Astrocyte (in vitro differentiated cells and primary cell): ENCODE data around the gene CARD10.

ENCODE experiments used
- EZH2 ChIP-seq: IDR thresholded peaks from 2 replicates; pipeline ENCODE4 v1.6.1; 2012; ENCODE audit warnings: mild to moderate bottlenecking, low read length, inconsistent platforms; ENCODE audit not compliant: insufficient read depth
- TF ChIP-seq, protein P1 (sequence below): IDR thresholded peaks from 2 replicates; pipeline ENCODE4 v1.5.1; 2011; ENCODE audit warnings: low read depth, mild to moderate bottlenecking, inconsistent platforms, low read length, moderate library complexity; ENCODE audit not compliant: insufficient read depth

DNA sequence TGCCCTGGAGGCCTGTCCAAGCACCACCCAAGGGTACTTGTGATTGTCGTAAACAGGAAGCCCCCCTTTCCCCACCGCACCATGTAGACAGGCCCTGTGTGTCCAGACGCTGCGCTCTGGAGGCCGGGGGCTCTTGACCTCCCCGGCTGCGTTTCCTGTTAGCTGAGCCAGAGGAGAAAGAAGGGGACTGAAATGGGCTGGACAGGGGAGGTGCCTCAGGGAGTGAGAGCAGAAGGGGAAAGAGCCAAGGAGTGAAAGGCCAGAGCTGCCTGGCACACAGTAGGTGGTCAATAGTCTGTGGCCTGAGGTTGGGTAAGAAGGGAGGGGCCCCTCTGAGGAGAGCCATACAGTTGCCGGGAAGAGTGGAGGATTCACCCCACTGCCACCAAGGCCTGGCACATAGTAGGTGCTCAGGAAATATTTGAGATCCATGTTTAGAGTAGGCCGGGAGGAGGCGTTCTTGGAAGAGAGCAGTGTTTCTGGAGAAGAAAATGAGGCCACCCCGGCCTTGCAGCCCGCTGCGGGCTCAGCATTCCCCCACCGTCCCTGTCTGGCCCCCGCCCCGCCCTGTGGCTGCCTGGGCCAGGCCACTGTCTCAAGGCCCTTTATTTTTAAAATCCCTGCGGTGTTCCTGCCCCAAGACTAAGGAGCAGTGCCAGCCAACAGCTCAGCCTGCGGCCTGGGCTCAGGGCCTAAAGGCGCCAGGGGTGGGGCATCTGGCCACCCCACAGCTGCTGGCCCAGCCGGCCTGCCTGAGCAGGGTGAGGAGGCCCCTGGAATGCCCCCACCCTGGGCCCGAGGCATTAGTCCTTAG is 27.4 kb upstream of the CARD10 start:
- TF ChIP-seq, protein P1, sequence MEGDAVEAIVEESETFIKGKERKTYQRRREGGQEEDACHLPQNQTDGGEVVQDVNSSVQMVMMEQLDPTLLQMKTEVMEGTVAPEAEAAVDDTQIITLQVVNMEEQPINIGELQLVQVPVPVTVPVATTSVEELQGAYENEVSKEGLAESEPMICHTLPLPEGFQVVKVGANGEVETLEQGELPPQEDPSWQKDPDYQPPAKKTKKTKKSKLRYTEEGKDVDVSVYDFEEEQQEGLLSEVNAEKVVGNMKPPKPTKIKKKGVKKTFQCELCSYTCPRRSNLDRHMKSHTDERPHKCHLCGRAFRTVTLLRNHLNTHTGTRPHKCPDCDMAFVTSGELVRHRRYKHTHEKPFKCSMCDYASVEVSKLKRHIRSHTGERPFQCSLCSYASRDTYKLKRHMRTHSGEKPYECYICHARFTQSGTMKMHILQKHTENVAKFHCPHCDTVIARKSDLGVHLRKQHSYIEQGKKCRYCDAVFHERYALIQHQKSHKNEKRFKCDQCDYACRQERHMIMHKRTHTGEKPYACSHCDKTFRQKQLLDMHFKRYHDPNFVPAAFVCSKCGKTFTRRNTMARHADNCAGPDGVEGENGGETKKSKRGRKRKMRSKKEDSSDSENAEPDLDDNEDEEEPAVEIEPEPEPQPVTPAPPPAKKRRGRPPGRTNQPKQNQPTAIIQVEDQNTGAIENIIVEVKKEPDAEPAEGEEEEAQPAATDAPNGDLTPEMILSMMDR = no peak
- TF ChIP-seq EZH2 = no peak
